ENCODE measurements around the gene KCNH4.

Gene KCNH4

DNA sequence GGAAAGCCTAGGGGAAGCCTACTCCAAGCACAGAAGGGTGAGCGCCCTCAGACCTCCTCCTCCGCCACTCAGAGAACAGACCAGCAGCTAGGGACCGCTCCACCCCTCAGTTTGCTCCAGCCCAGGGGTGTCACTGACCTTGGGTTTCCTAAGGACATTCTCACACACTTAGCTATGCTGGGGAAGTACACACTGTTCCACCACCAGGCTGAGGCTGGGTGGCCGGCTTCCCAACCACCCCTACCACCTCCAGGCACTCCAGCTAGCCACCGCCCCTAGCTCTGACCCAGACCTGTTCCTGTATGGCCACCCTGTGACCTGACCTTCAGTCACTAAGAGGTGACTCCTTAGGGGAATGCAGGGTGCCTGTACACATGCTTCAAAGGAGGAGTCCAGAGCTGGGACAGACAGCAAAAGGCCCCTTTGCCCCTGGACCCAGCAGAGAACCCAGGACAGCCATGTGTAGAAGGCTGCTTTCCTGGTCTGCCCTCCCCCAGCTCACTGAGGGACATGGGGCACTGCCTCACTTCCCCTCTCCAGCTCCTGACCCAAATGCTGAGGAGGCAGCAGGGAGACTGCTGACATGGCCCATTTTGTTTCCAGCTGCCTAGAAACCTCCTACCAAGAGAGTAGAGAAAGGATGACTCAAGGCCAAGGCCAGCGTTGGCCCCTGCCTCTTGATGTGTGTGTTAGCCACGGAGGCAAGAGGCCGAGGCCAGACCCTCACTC is 51.7 kb downstream of the KCNH4 start:
- Histone ChIP-seq H2AFZ (ENCODE audit: low read depth, low read length) (no peak overlapping the region), H3K4me3 (ENCODE audit: low read length) (no peak overlapping the region), H3K4me2 (ENCODE audit: low read length) (no peak overlapping the region), H3K9me3 (ENCODE audit: insufficient read depth, low read length) (peaks cover 5% of the 10 kb centered on the region; the same call in 1 of the 2 replicates), H3K36me3 (replicated peaks; ENCODE audit: low read depth, low read length) (peaks cover 48% of the 10 kb centered on the region), H3K9ac (ENCODE audit: low read length) (no peak overlapping the region), H3K27ac (ENCODE audit: low read length) (no peak overlapping the region), H3K27me3 (ENCODE audit: low read depth, low read length) (no peaks in the 10 kb centered on the region), H3K4me1 (ENCODE audit: low read length) (peaks cover 63% of the 10 kb centered on the region), H3K79me2 (ENCODE audit: low read length) (peaks cover 32% of the 10 kb centered on the region), H4K20me1 (ENCODE audit: insufficient read depth, low read length) (peaks cover 16% of the 10 kb centered on the region)
- no peak for TF ChIP-seq EZH2phosphoT487 (IDR thresholded peaks at IDR 0.05; ENCODE audit: low read depth)

DNA sequence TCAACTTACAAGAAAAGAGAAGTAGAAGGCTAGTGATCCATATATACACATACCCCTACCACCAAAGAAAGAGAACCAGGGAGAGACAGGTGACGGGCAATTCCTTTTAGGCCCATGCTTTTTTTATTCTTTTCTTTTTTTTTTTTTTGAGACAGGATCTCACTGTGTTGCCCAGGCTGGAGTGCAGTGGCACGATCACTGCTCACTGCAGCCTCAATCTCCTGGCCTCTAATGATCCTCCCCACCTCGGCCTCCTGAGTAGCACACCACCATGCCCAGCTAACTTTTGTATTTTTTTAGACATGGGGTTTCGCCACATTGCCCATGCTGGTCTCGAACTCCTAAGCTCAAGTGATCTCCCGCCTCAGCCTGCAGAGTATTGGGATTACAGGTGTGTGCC is 53.5 kb downstream of the KCNH4 start:
- no peaks in the 10 kb centered on the region for H3K9me3 ChIP-seq (ENCODE audit: insufficient read depth, low read length)
- H3K9ac ChIP-seq (ENCODE audit: low read length), result no peak overlapping the region
- peaks cover 48% of the 10 kb centered on the region for H3K36me3 ChIP-seq (replicated peaks; ENCODE audit: low read depth, low read length)
- TF ChIP-seq EZH2phosphoT487 (IDR thresholded peaks at IDR 0.05; ENCODE audit: low read depth), result no peak
- TF ChIP-seq, protein P1, sequence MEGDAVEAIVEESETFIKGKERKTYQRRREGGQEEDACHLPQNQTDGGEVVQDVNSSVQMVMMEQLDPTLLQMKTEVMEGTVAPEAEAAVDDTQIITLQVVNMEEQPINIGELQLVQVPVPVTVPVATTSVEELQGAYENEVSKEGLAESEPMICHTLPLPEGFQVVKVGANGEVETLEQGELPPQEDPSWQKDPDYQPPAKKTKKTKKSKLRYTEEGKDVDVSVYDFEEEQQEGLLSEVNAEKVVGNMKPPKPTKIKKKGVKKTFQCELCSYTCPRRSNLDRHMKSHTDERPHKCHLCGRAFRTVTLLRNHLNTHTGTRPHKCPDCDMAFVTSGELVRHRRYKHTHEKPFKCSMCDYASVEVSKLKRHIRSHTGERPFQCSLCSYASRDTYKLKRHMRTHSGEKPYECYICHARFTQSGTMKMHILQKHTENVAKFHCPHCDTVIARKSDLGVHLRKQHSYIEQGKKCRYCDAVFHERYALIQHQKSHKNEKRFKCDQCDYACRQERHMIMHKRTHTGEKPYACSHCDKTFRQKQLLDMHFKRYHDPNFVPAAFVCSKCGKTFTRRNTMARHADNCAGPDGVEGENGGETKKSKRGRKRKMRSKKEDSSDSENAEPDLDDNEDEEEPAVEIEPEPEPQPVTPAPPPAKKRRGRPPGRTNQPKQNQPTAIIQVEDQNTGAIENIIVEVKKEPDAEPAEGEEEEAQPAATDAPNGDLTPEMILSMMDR (IDR thresholded peaks at IDR 0.05; ENCODE audit: low read depth, low read length), result no peak
- H3K4me3 ChIP-seq (ENCODE audit: low read length), result no peak overlapping the region
- H2AFZ ChIP-seq (ENCODE audit: low read depth, low read length), result no peak overlapping the region
- peak overlapping the region; percentile 50 for H3K4me2 ChIP-seq (ENCODE audit: low read length)
- 0 out of 2 replicates have a peak, but pooled peaks cover 7% of the 10 kb centered on the region for H4K20me1 ChIP-seq (ENCODE audit: insufficient read depth, low read length)
- H3K27ac ChIP-seq (ENCODE audit: low read length), result peak overlapping the region; percentile 85
- H3K4me1 ChIP-seq (ENCODE audit: low read length), result peaks cover 45% of the 10 kb centered on the region
- peaks cover 19% of the 10 kb centered on the region for H3K79me2 ChIP-seq (ENCODE audit: low read length)
- H3K27me3 ChIP-seq (ENCODE audit: low read depth, low read length), result no peaks in the 10 kb centered on the region

DNA sequence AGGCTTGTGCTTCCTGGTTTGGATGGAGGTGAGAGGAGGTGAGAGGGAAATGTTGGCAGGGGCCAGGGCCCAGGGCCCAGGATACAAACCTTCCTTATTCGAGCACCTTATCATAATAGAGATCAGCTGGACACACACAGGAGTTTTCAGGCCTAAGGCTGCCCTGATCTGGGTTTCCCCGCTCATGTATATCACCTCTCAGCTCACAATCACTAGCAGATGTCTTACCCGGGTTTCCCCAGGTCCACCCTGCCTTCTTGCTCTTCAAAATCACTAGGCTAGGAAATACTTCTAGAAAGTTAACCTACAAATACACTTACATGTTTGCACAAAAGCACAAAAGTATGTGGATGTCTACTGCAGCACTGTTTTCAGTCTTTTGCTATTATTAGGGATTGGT is 54.1 kb downstream of the KCNH4 start:
- Histone ChIP-seq H2AFZ (ENCODE audit: low read depth, low read length) (no peak overlapping the region), H3K9ac (ENCODE audit: low read length) (peak overlapping the region; percentile 21; the same call in 1 of the 2 replicates), H3K4me3 (ENCODE audit: low read length) (no peak overlapping the region), H4K20me1 (ENCODE audit: insufficient read depth, low read length) (0 out of 2 replicates have a peak, but pooled peaks cover 7% of the 10 kb centered on the region), H3K9me3 (ENCODE audit: insufficient read depth, low read length) (no peaks in the 10 kb centered on the region), H3K27ac (ENCODE audit: low read length) (peak overlapping the region; percentile 85), H3K79me2 (ENCODE audit: low read length) (peaks cover 13% of the 10 kb centered on the region), H3K27me3 (ENCODE audit: low read depth, low read length) (no peaks in the 10 kb centered on the region), H3K4me1 (ENCODE audit: low read length) (peaks cover 39% of the 10 kb centered on the region), H3K36me3 (replicated peaks; ENCODE audit: low read depth, low read length) (peaks cover 48% of the 10 kb centered on the region), H3K4me2 (ENCODE audit: low read length) (peak overlapping the region; percentile 50)
- TF ChIP-seq, protein P1 (IDR thresholded peaks at IDR 0.05; ENCODE audit: low read depth, low read length), result no peak
- no peak for TF ChIP-seq EZH2phosphoT487 (IDR thresholded peaks at IDR 0.05; ENCODE audit: low read depth)

DNA sequence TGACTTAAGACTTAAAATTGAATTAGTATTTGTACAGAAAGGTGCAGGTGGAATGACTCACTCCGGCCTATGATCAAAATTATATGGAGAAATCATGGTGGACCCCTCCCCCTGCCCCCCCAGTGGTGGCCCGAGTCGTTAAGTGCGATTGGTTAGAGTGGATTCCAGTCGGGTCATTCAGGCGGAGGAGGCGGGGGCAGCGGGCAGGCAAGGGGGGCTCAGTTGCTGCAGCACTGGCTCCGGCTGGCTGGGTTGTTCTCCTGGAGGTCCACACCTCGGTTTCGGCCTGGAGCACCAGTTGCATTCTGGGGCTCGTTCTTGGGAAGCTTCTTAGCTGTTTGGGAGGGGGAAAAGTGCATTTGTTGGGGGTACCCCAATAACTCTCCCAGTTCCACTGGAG is 55.4 kb downstream of the KCNH4 start:
- H3K9ac ChIP-seq (ENCODE audit: low read length), result no peak overlapping the region
- peaks cover 43% of the 10 kb centered on the region for H3K36me3 ChIP-seq (replicated peaks; ENCODE audit: low read depth, low read length)
- no peak overlapping the region; the same call in 1 of the 2 replicates for H3K27ac ChIP-seq (ENCODE audit: low read length)
- H3K79me2 ChIP-seq (ENCODE audit: low read length), result peaks cover 1% of the 10 kb centered on the region; the same call in 1 of the 2 replicates
- H3K4me3 ChIP-seq (ENCODE audit: low read length), result no peak overlapping the region
- peaks cover 30% of the 10 kb centered on the region for H3K4me1 ChIP-seq (ENCODE audit: low read length)
- no peaks in the 10 kb centered on the region for H4K20me1 ChIP-seq (ENCODE audit: insufficient read depth, low read length)
- H3K4me2 ChIP-seq (ENCODE audit: low read length), result no peak overlapping the region
- TF ChIP-seq EZH2phosphoT487 (IDR thresholded peaks at IDR 0.05; ENCODE audit: low read depth), result no peak
- TF ChIP-seq, protein P1 (IDR thresholded peaks at IDR 0.05; ENCODE audit: low read depth, low read length), result no peak
- H3K9me3 ChIP-seq (ENCODE audit: insufficient read depth, low read length), result no peaks in the 10 kb centered on the region
- H3K27me3 ChIP-seq (ENCODE audit: low read depth, low read length), result no peaks in the 10 kb centered on the region
- no peak overlapping the region for H2AFZ ChIP-seq (ENCODE audit: low read depth, low read length)
